ENCODE results near the gene CDK10.

Gene CDK10

DNA sequence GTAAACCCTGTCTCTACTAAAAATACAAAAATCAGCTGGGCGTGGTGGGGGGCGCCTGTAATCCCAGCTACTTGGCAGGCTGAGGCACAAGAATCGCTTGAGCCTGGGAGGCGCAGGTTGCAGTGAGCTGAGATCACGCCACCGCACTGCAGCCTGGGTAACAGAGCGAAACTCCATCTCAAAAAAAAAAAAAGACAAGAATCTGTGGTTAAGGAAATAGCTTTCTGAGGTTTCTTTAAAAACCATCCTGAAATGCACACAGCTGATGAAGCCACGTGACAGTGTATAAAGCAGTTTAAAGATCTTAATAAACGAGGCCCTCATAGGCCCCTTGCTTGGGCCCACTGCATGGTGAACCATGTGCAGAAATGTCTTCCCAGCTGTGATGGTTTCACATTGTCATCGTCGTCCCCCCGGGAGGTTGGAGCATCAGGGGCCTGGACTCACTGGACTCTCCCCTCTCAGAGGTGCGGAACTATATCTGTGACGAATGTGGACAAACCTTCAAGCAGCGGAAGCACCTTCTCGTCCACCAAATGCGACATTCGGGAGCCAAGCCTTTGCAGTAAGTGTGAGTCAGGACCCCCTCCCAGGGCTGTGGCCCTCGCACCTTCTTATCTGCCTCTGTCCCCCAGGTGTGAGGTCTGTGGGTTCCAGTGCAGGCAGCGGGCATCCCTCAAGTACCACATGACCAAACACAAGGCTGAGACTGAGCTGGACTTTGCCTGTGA lies 51.0 kb downstream of the CDK10 start:
- Histone ChIP-seq H3K4me2 (ENCODE audit: low read length) (no peak overlapping the region), H3K9ac (no peak overlapping the region), H3K4me1 (no peaks in the 10 kb centered on the region), H3K79me2 (peaks cover 2% of the 10 kb centered on the region), H3K4me3 (ENCODE audit: low read depth, low read length) (no peak overlapping the region), H3K27me3 (ENCODE audit: control insufficient read depth, insufficient read depth, low read length) (no peaks in the 10 kb centered on the region), H3K9me3 (ENCODE audit: control insufficient read depth, low read length) (no peaks in the 10 kb centered on the region), H3K36me3 (ENCODE audit: control insufficient read depth, insufficient read depth, low read length) (no peaks in the 10 kb centered on the region), H3K27ac (no peak overlapping the region), H2AFZ (no peak overlapping the region)
- TF ChIP-seq, protein P1, sequence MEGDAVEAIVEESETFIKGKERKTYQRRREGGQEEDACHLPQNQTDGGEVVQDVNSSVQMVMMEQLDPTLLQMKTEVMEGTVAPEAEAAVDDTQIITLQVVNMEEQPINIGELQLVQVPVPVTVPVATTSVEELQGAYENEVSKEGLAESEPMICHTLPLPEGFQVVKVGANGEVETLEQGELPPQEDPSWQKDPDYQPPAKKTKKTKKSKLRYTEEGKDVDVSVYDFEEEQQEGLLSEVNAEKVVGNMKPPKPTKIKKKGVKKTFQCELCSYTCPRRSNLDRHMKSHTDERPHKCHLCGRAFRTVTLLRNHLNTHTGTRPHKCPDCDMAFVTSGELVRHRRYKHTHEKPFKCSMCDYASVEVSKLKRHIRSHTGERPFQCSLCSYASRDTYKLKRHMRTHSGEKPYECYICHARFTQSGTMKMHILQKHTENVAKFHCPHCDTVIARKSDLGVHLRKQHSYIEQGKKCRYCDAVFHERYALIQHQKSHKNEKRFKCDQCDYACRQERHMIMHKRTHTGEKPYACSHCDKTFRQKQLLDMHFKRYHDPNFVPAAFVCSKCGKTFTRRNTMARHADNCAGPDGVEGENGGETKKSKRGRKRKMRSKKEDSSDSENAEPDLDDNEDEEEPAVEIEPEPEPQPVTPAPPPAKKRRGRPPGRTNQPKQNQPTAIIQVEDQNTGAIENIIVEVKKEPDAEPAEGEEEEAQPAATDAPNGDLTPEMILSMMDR (IDR thresholded peaks at IDR 0.05), result no peak

DNA sequence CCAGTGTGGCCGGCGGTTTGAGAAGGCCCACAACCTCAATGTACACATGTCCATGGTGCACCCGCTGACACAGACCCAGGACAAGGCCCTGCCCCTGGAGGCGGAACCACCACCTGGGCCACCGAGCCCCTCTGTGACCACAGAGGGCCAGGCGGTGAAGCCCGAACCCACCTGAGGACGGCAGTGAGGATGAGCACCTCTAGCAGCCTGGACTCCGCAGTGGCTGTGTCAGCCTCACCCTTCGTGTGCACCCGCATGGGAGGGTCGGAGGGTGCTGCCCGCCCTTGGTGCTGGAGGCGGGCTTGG lies 51.5 kb downstream of the CDK10 start:
- TF ChIP-seq, protein P1 (IDR thresholded peaks at IDR 0.05), result no peak
- Histone ChIP-seq H3K4me1 (no peaks in the 10 kb centered on the region), H3K36me3 (ENCODE audit: control insufficient read depth, insufficient read depth, low read length) (no peaks in the 10 kb centered on the region), H3K4me2 (ENCODE audit: low read length) (no peak overlapping the region), H2AFZ (no peak overlapping the region), H3K9ac (no peak overlapping the region), H3K9me3 (ENCODE audit: control insufficient read depth, low read length) (no peaks in the 10 kb centered on the region), H3K27me3 (ENCODE audit: control insufficient read depth, insufficient read depth, low read length) (no peaks in the 10 kb centered on the region), H3K27ac (no peak overlapping the region), H3K79me2 (peaks cover 2% of the 10 kb centered on the region), H3K4me3 (ENCODE audit: low read depth, low read length) (no peak overlapping the region)

DNA sequence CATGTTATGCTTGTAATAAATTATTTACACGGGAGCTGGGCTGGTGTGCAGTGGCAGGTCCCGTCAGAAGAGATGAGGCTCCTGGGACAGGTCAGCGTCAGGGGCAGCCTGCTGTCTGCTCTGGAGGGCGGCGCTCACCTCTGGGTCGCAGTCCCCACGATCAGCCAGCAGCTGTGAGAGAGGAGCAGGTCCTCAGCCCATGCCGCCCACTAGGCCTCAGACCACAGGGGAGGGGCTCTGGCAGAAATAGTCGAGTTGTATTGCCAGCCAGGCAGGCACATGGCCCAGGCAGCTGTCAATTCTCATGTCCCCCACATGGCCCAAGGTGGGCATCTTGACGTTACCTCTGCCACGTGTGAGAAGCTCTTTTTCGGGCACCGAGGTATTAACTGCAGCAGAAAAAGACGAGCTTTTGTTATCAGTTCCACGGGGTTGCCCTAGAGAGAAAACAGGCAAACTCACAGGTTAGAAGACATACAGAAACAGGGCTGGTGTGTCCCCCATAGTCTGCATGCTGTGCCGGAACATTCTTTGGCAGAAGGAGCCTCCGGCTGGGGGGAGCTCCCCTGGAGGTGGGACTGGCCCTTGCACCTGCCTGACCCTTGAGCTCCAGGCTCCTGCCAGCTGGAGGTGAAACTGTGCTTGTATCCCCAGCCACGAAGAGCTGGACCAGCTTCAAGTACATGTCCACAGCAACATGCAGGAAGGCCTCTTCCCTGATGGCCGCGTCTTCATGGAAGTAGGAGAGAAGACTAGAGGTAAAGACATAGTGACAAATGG lies 52.2 kb downstream of the CDK10 start:
- H3K27ac ChIP-seq, result no peak overlapping the region
- no peak overlapping the region for H3K4me3 ChIP-seq (ENCODE audit: low read depth, low read length)
- no peak overlapping the region for H3K4me2 ChIP-seq (ENCODE audit: low read length)
- H3K4me1 ChIP-seq, result no peaks in the 10 kb centered on the region
- TF ChIP-seq, protein P1 (IDR thresholded peaks at IDR 0.05), result no peak
- H2AFZ ChIP-seq, result no peak overlapping the region
- peaks cover 2% of the 10 kb centered on the region for H3K79me2 ChIP-seq
- H3K36me3 ChIP-seq (ENCODE audit: control insufficient read depth, insufficient read depth, low read length), result no peaks in the 10 kb centered on the region
- H3K9ac ChIP-seq, result no peak overlapping the region
- H3K27me3 ChIP-seq (ENCODE audit: control insufficient read depth, insufficient read depth, low read length), result no peaks in the 10 kb centered on the region
- H3K9me3 ChIP-seq (ENCODE audit: control insufficient read depth, low read length), result no peaks in the 10 kb centered on the region

DNA sequence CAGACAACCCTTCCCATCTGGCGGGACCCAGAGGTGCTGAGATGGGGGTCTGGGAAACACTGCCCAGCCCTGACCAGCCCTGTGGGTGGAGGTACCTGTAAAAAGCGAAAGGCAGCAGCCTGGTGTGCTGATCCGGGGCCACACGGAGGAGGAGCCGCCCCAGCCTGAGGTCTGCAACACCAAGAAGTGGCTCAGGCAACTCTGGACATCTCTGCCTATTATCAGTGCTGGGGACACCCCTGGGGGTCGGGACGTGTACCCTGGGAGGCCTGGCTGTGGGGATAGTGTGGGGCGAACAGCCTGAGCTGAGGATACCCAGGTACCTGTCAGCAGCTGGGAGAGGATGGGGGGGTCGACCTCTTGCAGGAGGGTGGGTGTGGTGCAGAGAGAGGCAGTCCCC lies 52.9 kb downstream of the CDK10 start:
- Histone ChIP-seq H3K36me3 (ENCODE audit: control insufficient read depth, insufficient read depth, low read length) (no peaks in the 10 kb centered on the region), H3K4me2 (ENCODE audit: low read length) (no peak overlapping the region), H3K9me3 (ENCODE audit: control insufficient read depth, low read length) (no peaks in the 10 kb centered on the region), H3K27ac (no peak overlapping the region), H3K4me3 (ENCODE audit: low read depth, low read length) (no peak overlapping the region), H2AFZ (no peak overlapping the region), H3K9ac (no peak overlapping the region), H3K4me1 (no peaks in the 10 kb centered on the region), H3K27me3 (ENCODE audit: control insufficient read depth, insufficient read depth, low read length) (no peaks in the 10 kb centered on the region), H3K79me2 (no peaks in the 10 kb centered on the region)
- TF ChIP-seq, protein P1 (IDR thresholded peaks at IDR 0.05), result no peak

Data from parathyroid adenoma (tissue), 2 donors.